HUES48 (cell line): ENCODE measurements around the gene ANKRD11.

Source experiments
- H3K27ac ChIP-seq: one replicate; pipeline ENCODE4 v1.7.0; 2013; ENCODE audit warnings: low read depth, low read length, inconsistent platforms
- H3K27me3 ChIP-seq: 2 replicates; pipeline ENCODE4 v1.6.1; 2013; ENCODE audit warnings: mild to moderate bottlenecking, low read length; ENCODE audit not compliant: control insufficient read depth, insufficient read depth
- H3K36me3 ChIP-seq: 2 replicates; pipeline ENCODE4 v1.6.1; 2013; ENCODE audit warnings: low read length; ENCODE audit not compliant: control insufficient read depth, insufficient read depth
- H3K4me1 ChIP-seq: 2 replicates; pipeline ENCODE4 v1.6.1; 2013; ENCODE audit warnings: mild to moderate bottlenecking, low read length; ENCODE audit not compliant: control insufficient read depth, insufficient read depth
- H3K4me3 ChIP-seq: 2 replicates; pipeline ENCODE4 v1.5.1; 2013; ENCODE audit warnings: mild to moderate bottlenecking, low read depth, low read length
- H3K9ac ChIP-seq: 2 replicates; pipeline ENCODE4 v1.6.1; 2013; ENCODE audit warnings: mild to moderate bottlenecking, low read depth, low read length, moderate library complexity
- H3K9me3 ChIP-seq: 2 replicates; pipeline ENCODE4 v1.6.1; 2013; ENCODE audit warnings: low read length; ENCODE audit not compliant: control insufficient read depth, insufficient read depth

Gene ANKRD11

GRCh38 chr16:89412811-89413210 is 77.5 kb downstream of the ANKRD11 start:
- H3K4me1 ChIP-seq, result peaks cover 32% of the 10 kb centered on the region
- H3K27ac ChIP-seq, result no peak overlapping the region
- H3K36me3 ChIP-seq, result peaks cover 4% of the 10 kb centered on the region
- H3K9me3 ChIP-seq, result no peaks in the 10 kb centered on the region
- H3K27me3 ChIP-seq, result no peaks in the 10 kb centered on the region
- H3K4me3 ChIP-seq, result no peak overlapping the region
- H3K9ac ChIP-seq, result no peak overlapping the region

GRCh38 chr16:89411335-89411850 is 79.0 kb downstream of the ANKRD11 start:
- Histone ChIP-seq H3K27me3 (no peaks in the 10 kb centered on the region), H3K4me3 (no peak overlapping the region), H3K4me1 (peaks cover 42% of the 10 kb centered on the region), H3K9ac (no peak overlapping the region), H3K9me3 (no peaks in the 10 kb centered on the region), H3K36me3 (no peaks in the 10 kb centered on the region), H3K27ac (no peak overlapping the region)

- Histone ChIP-seq H3K27ac (no peak overlapping the region), H3K4me1 (peaks cover 44% of the 10 kb centered on the region), H3K36me3 (no peaks in the 10 kb centered on the region), H3K9me3 (no peaks in the 10 kb centered on the region), H3K4me3 (no peak overlapping the region), H3K27me3 (no peaks in the 10 kb centered on the region), H3K9ac (no peak overlapping the region)
These were observed 79.5 kb downstream of the ANKRD11 start for GRCh38 chr16:89410794-89411309.

GRCh38 chr16:89410322-89410721 is 80.0 kb downstream of the ANKRD11 start:
- no peaks in the 10 kb centered on the region for H3K27me3 ChIP-seq
- H3K4me1 ChIP-seq, result peaks cover 43% of the 10 kb centered on the region
- no peak overlapping the region for H3K4me3 ChIP-seq
- no peak overlapping the region for H3K9ac ChIP-seq
- H3K36me3 ChIP-seq, result no peaks in the 10 kb centered on the region
- no peak overlapping the region for H3K27ac ChIP-seq
- no peaks in the 10 kb centered on the region for H3K9me3 ChIP-seq

GRCh38 chr16:89409161-89409711 is 81.1 kb downstream of the ANKRD11 start:
- Histone ChIP-seq H3K4me1 (peaks cover 49% of the 10 kb centered on the region), H3K36me3 (no peaks in the 10 kb centered on the region), H3K27me3 (no peaks in the 10 kb centered on the region), H3K9me3 (no peaks in the 10 kb centered on the region), H3K27ac (no peak overlapping the region), H3K9ac (no peak overlapping the region), H3K4me3 (no peak overlapping the region)

GRCh38 chr16:89408315-89408714 is 82.0 kb downstream of the ANKRD11 start:
- no peaks in the 10 kb centered on the region for H3K9me3 ChIP-seq
- no peak overlapping the region for H3K9ac ChIP-seq
- no peaks in the 10 kb centered on the region for H3K27me3 ChIP-seq
- no peak overlapping the region for H3K27ac ChIP-seq
- H3K36me3 ChIP-seq, result no peaks in the 10 kb centered on the region
- H3K4me1 ChIP-seq, result peaks cover 49% of the 10 kb centered on the region
- no peak overlapping the region for H3K4me3 ChIP-seq

GRCh38 chr16:89407925-89408300 is 82.4 kb downstream of the ANKRD11 start:
- Histone ChIP-seq H3K9ac (no peak overlapping the region), H3K27ac (no peak overlapping the region), H3K4me1 (peaks cover 49% of the 10 kb centered on the region), H3K27me3 (no peaks in the 10 kb centered on the region), H3K4me3 (no peak overlapping the region), H3K36me3 (no peaks in the 10 kb centered on the region), H3K9me3 (no peaks in the 10 kb centered on the region)

GRCh38 chr16:89407282-89407924 is 83.0 kb downstream of the ANKRD11 start:
- H3K4me3 ChIP-seq, result no peak overlapping the region
- H3K9me3 ChIP-seq, result no peaks in the 10 kb centered on the region
- no peaks in the 10 kb centered on the region for H3K36me3 ChIP-seq
- no peaks in the 10 kb centered on the region for H3K27me3 ChIP-seq
- H3K27ac ChIP-seq, result no peak overlapping the region
- peaks cover 46% of the 10 kb centered on the region for H3K4me1 ChIP-seq
- no peak overlapping the region for H3K9ac ChIP-seq

GRCh38 chr16:89406277-89406888 is 84.0 kb downstream of the ANKRD11 start:
- Histone ChIP-seq H3K4me3 (no peak overlapping the region), H3K9ac (no peak overlapping the region), H3K36me3 (no peaks in the 10 kb centered on the region)

GRCh38 chr16:89404561-89404960 is 85.8 kb downstream of the ANKRD11 start:
- Histone ChIP-seq H3K4me1 (peaks cover 52% of the 10 kb centered on the region), H3K27ac (no peak overlapping the region), H3K4me3 (no peak overlapping the region), H3K9ac (no peak overlapping the region), H3K36me3 (no peaks in the 10 kb centered on the region), H3K27me3 (no peaks in the 10 kb centered on the region), H3K9me3 (no peaks in the 10 kb centered on the region)

More at GRCh38 chr16:89406277-89406888, 84.0 kb downstream of the ANKRD11 start:
- no peaks in the 10 kb centered on the region for H3K9me3 ChIP-seq
- peak overlapping the region; percentile 34 for H3K27ac ChIP-seq
- no peaks in the 10 kb centered on the region for H3K27me3 ChIP-seq
- peaks cover 52% of the 10 kb centered on the region for H3K4me1 ChIP-seq

- Histone ChIP-seq H3K4me3 (no peak overlapping the region), H3K9me3 (no peaks in the 10 kb centered on the region), H3K27ac (no peak overlapping the region), H3K9ac (no peak overlapping the region), H3K27me3 (no peaks in the 10 kb centered on the region), H3K4me1 (peaks cover 43% of the 10 kb centered on the region), H3K36me3 (no peaks in the 10 kb centered on the region)
These were observed 87.4 kb downstream of the ANKRD11 start for GRCh38 chr16:89402962-89403361.
